Measurements from ENCODE around the gene R3HCC1L.
A peak's percentile ranks its signal among the peaks of the same experiment; 100 is the strongest.

The R3HCC1L gene

GRCh38 chr10:98097175-98097574, 37.3 kb upstream of the R3HCC1L start:
- H3K9me3 ChIP-seq (ENCODE audit: control insufficient read depth, insufficient read depth, low read depth, low read length) = no peaks in the 10 kb centered on the region
- H3K27ac ChIP-seq (ENCODE audit: extremely low read depth, low read depth, low read length) = no peak overlapping the region
- H3K36me3 ChIP-seq (ENCODE audit: control insufficient read depth in 2 of 2, insufficient read depth in 1 of 2, low read length in 2 of 2) = no peaks in the 10 kb centered on the region
- no peak overlapping the region for H3K4me3 ChIP-seq (ENCODE audit: low read depth, low read length)
- ChIA-PET POLR2A (no interaction called here), CTCF (no interaction called here)
- TF ChIP-seq ZNF580 (tag by site-specific recombination; IDR thresholded peaks at IDR 0.05) = no peak
- no peak for TF ChIP-seq ZNF18 (tag by site-specific recombination; IDR thresholded peaks at IDR 0.05)
- no peak for TF ChIP-seq ZNF324 (tag by site-specific recombination; IDR thresholded peaks at IDR 0.05)
- no peak for TF ChIP-seq ZNF394 (tag by site-specific recombination; IDR thresholded peaks at IDR 0.05; ENCODE audit: borderline replicate concordance)
- TF ChIP-seq ZFP41 (tag by site-specific recombination; IDR thresholded peaks at IDR 0.05; ENCODE audit: borderline replicate concordance) = no peak
- TF ChIP-seq ZNF391 (tag by site-specific recombination; IDR thresholded peaks at IDR 0.05; ENCODE audit: borderline replicate concordance, low read depth) = no peak
- no peak for TF ChIP-seq ATF2 (tag by site-specific recombination; IDR thresholded peaks at IDR 0.05; ENCODE audit: low read depth)
- no peak for TF ChIP-seq ZNF433 (tag by site-specific recombination; IDR thresholded peaks at IDR 0.05; ENCODE audit: low read depth)
- TF ChIP-seq ZEB2 (tag by site-specific recombination; IDR thresholded peaks at IDR 0.05) = no peak
- TF ChIP-seq ZNF488 (tag by site-specific recombination; IDR thresholded peaks at IDR 0.05) = no peak
- TF ChIP-seq ZNF146 (tag by site-specific recombination; IDR thresholded peaks at IDR 0.05) = no peak
- no peak for TF ChIP-seq ZNF416 (tag by site-specific recombination; IDR thresholded peaks at IDR 0.05)
- TF ChIP-seq ZNF274 (IDR thresholded peaks at IDR 0.05; ENCODE audit: low read length) = no peak
- no peak for TF ChIP-seq ZNF274 (tag by site-specific recombination; IDR thresholded peaks at IDR 0.05; ENCODE audit: borderline replicate concordance)
- no peak for TF ChIP-seq ZBTB8A (tag by site-specific recombination; IDR thresholded peaks at IDR 0.05)
- no peak for TF ChIP-seq ZNF704 (tag by site-specific recombination; IDR thresholded peaks at IDR 0.05)
- H3K4me1 ChIP-seq (ENCODE audit: control insufficient read depth, insufficient read depth, low read length) = peaks cover 8% of the 10 kb centered on the region

GRCh38 chr10:98097616-98098015, 36.8 kb upstream of the R3HCC1L start:
- POLR2A ChIA-PET = no interaction called here
- CTCF ChIA-PET = no interaction called here
- no peak overlapping the region for H3K4me3 ChIP-seq (ENCODE audit: low read depth, low read length)

More at GRCh38 chr10:98097616-98098015, 36.8 kb upstream of the R3HCC1L start:
- TF ChIP-seq ZNF510 (tag by site-specific recombination; IDR thresholded peaks at IDR 0.05; ENCODE audit: insufficient replicate concordance) (no peak), TRIM28 (IDR thresholded peaks at IDR 0.05; ENCODE audit: borderline replicate concordance, low read length) (peak; percentile 57; the same call in 1 of the 2 replicates), ZNF138 (tag by site-specific recombination; IDR thresholded peaks at IDR 0.05; ENCODE audit: borderline replicate concordance) (no peak), ZIC2 (tag by site-specific recombination; IDR thresholded peaks at IDR 0.05) (no peak), OSR2 (tag by site-specific recombination; IDR thresholded peaks at IDR 0.05) (peak; percentile 58), SP7 (tag by site-specific recombination; IDR thresholded peaks at IDR 0.05) (peak; percentile 39; the same call in 1 of the 2 replicates), ZNF518A (tag by site-specific recombination; conservative IDR thresholded peaks at IDR 0.05; ENCODE audit: low read depth) (no peak), ZNF449 (tag by site-specific recombination; IDR thresholded peaks at IDR 0.05) (peak; percentile 97)
- Histone ChIP-seq H3K27ac (ENCODE audit: extremely low read depth, low read depth, low read length) (no peak overlapping the region), H3K4me1 (ENCODE audit: control insufficient read depth, insufficient read depth, low read length) (peaks cover 8% of the 10 kb centered on the region), H3K9me3 (ENCODE audit: control insufficient read depth, insufficient read depth, low read depth, low read length) (no peaks in the 10 kb centered on the region), H3K36me3 (ENCODE audit: control insufficient read depth in 2 of 2, insufficient read depth in 1 of 2, low read length in 2 of 2) (no peaks in the 10 kb centered on the region)

Measured in HEK293 (cell line).